ENCODE data around the gene SEMG2. TPM values are rescaled to one million over a fixed set of nuclear protein-coding genes. Genes with fewer than 3 reads are reported as not detected.

The SEMG2 gene
- total RNA-seq, 6 donors from 2014 or later, result not detected

- Histone ChIP-seq H3K4me1 (no peaks in the 10 kb centered on the region), H3K36me3 (no peaks in the 10 kb centered on the region), H3K9me3 (no peaks in the 10 kb centered on the region), H3K27ac (no peak overlapping the region), H3K27me3 (no peaks in the 10 kb centered on the region), H3K4me3 (no peak overlapping the region)
- no peak for TF ChIP-seq EP300 (IDR thresholded peaks at IDR 0.05)
- TF ChIP-seq POLR2AphosphoS5 (IDR thresholded peaks at IDR 0.05), result no peak
- no peak for TF ChIP-seq CTCF (IDR thresholded peaks at IDR 0.05)
- no peak for TF ChIP-seq POLR2A (IDR thresholded peaks at IDR 0.05)
- DNase-seq (no peak), ATAC-seq (ENCODE audit: low FRiP score in 2 of 2) (no peak)
- 87 to 89% methylated on average over 3 of the region's 3 CpGs for WGBS, 2 donors
These were observed 31.3 kb upstream of the SEMG2 start for GRCh38 chr20:45189861-45190260.

- TF ChIP-seq POLR2A (IDR thresholded peaks at IDR 0.05), result no peak
- TF ChIP-seq CTCF (IDR thresholded peaks at IDR 0.05), result no peak
- no peak for TF ChIP-seq POLR2AphosphoS5 (IDR thresholded peaks at IDR 0.05)
- no peak for TF ChIP-seq EP300 (IDR thresholded peaks at IDR 0.05)
- Histone ChIP-seq H3K36me3 (no peaks in the 10 kb centered on the region), H3K4me3 (no peak overlapping the region), H3K9me3 (no peaks in the 10 kb centered on the region), H3K27me3 (no peaks in the 10 kb centered on the region), H3K27ac (no peak overlapping the region), H3K4me1 (no peaks in the 10 kb centered on the region)
- DNase-seq, result no peak
- 88 to 93% methylated on average over 3 of the region's 3 CpGs for WGBS, 2 donors
- no peak for ATAC-seq (ENCODE audit: low FRiP score in 2 of 2)
These were observed 29.2 kb upstream of the SEMG2 start for GRCh38 chr20:45191926-45192325.

GRCh38 chr20:45193331-45193730, 27.8 kb upstream of the SEMG2 start:
- H3K27me3 ChIP-seq, result no peaks in the 10 kb centered on the region
- TF ChIP-seq POLR2AphosphoS5 (IDR thresholded peaks at IDR 0.05) (no peak), CTCF (IDR thresholded peaks at IDR 0.05) (no peak), POLR2A (IDR thresholded peaks at IDR 0.05) (no peak), EP300 (IDR thresholded peaks at IDR 0.05) (no peak)
- H3K27ac ChIP-seq, result no peak overlapping the region
- no peak overlapping the region for H3K4me3 ChIP-seq
- no peaks in the 10 kb centered on the region for H3K4me1 ChIP-seq
- 90 to 92% methylated on average over 2 of the region's 2 CpGs for WGBS, 2 donors
- H3K9me3 ChIP-seq, result no peaks in the 10 kb centered on the region
- no peaks in the 10 kb centered on the region for H3K36me3 ChIP-seq
- ATAC-seq (ENCODE audit: low FRiP score in 2 of 2) (no peak), DNase-seq (no peak)

GRCh38 chr20:45206725-45207124, 14.4 kb upstream of the SEMG2 start, which contains the start of gene SEMG1:
Gene SEMG1 (plus strand): TSS chr20:45207033. CDS start chr20:45207054, 21 bp downstream.
- Histone ChIP-seq H3K36me3 (no peaks in the 10 kb centered on the region), H3K27me3 (no peaks in the 10 kb centered on the region), H3K4me3 (no peak within 1 kb of the TSS), H3K4me1 (no peaks in the 10 kb centered on the region), H3K27ac (no peak within 1 kb of the TSS), H3K9me3 (no peaks in the 10 kb centered on the region)
- TF ChIP-seq CTCF (IDR thresholded peaks at IDR 0.05) (no peak), POLR2A (IDR thresholded peaks at IDR 0.05) (no peak), EP300 (IDR thresholded peaks at IDR 0.05) (no peak), POLR2AphosphoS5 (IDR thresholded peaks at IDR 0.05) (no peak)
- DNase-seq (no peak), ATAC-seq (ENCODE audit: low FRiP score in 2 of 2) (no peak)
- WGBS, 2 donors, result 14 to 20% methylated on average over 1 of the region's 1 CpG

- DNase-seq (no peak), ATAC-seq (ENCODE audit: low FRiP score in 2 of 2) (no peak)
- H3K4me3 ChIP-seq, result no peak overlapping the region
- no peak overlapping the region for H3K27ac ChIP-seq
- no peaks in the 10 kb centered on the region for H3K27me3 ChIP-seq
- TF ChIP-seq EP300 (IDR thresholded peaks at IDR 0.05), result no peak
- TF ChIP-seq CTCF (IDR thresholded peaks at IDR 0.05), result no peak
- no peak for TF ChIP-seq POLR2AphosphoS5 (IDR thresholded peaks at IDR 0.05)
- TF ChIP-seq POLR2A (IDR thresholded peaks at IDR 0.05), result no peak
- no peaks in the 10 kb centered on the region for H3K36me3 ChIP-seq
- WGBS, 2 donors, result 93 to 100% methylated on average over 1 of the region's 1 CpG
- no peaks in the 10 kb centered on the region for H3K4me1 ChIP-seq
- H3K9me3 ChIP-seq, result no peaks in the 10 kb centered on the region
These were observed 11.2 kb upstream of the SEMG2 start for GRCh38 chr20:45209924-45210323.

All from upper lobe of left lung (tissue), 6 donors.